Right lobe of liver (tissue), 6 donors: ENCODE measurements around the gene CNTN3. TPM values are rescaled to one million over a fixed set of nuclear protein-coding genes. Genes with fewer than 3 reads are reported as not detected.

Experiments used
- ATAC-seq, 4 donors: fragments of 200-7000 bp; cut with Tn5 transposase; one replicate each; pipeline ENCODE4 v1.9.1; 2020; ENCODE audit warnings: mild to moderate bottlenecking in 4 of 4, moderate library complexity in 4 of 4
- DNase-seq, 3 donors: peaks; one replicate each; pipeline ENCODE4 v3.0.0-alpha.2; 2020
- H3K27ac ChIP-seq, 3 donors: fragments of 200-600 bp; one replicate each; pipeline ENCODE4 v1.8.0; 2022
- H3K27me3 ChIP-seq, 2 donors: fragments of 200-600 bp; one replicate each; pipeline ENCODE4 v1.8.0; 2022
- H3K36me3 ChIP-seq, 4 donors: fragments of 200-600 bp; sonication (generic) in 1 of 4; one replicate each; pipeline versions ENCODE4 v1.5.1 to v1.8.0; 2017 to 2022; ENCODE audit warnings: control low read depth in 1 of 4
- H3K4me1 ChIP-seq, 4 donors: fragments of 200-600 bp; sonication (generic) in 1 of 4; one replicate each; pipeline versions ENCODE4 v1.5.1 to v1.8.0; 2017 to 2022; ENCODE audit warnings: control low read depth in 1 of 4
- H3K4me3 ChIP-seq, 3 donors: fragments of 200-600 bp; one replicate each; pipeline ENCODE4 v1.8.0; 2022
- H3K9me3 ChIP-seq, 4 donors: fragments of 200-600 bp; sonication (generic) in 1 of 4; one replicate each; pipeline versions ENCODE4 v1.5.1 to v1.8.0; 2017 to 2022; ENCODE audit warnings: control low read depth in 1 of 4
- POLR2A ChIP-seq: fragments of 450-650 bp; IDR thresholded peaks from one replicate; pipeline ENCODE4 v1.6.1; 2017; ENCODE audit warnings: antibody characterized with exemption, mild to moderate bottlenecking
- WGBS: methylation state at CpG from one replicate; pipeline ENCODE4 v1.1.6; 2018; ENCODE audit warnings: low coverage, low lambda C conversion rate; ENCODE audit not compliant: insufficient coverage; ENCODE audit errors: missing lambda C conversion rate; 5-methylcytosine and 5-hydroxymethylcytosine counted together
- intact Hi-C, 2 donors: fragments of 100-400 bp; cut with DNase I; formaldehyde crosslinking; loops; one replicate each; pipeline versions ENCODE4 v1.11.2 to v1.14.1; 2022
- total RNA-seq, 6 experiments: library from RNA; depleted of rRNA in 2 of 6; stranded (reverse); fragments of >200 nt in 2 of 6; fragmentation: NEBNext Ultra II Directional in 3 of 6; extraction: Animal tissue kit (Norgen Biotek cat#: 25700) in 3 of 6; gene quantifications; one replicate each; pipeline versions ENCODE4 v1.1.0 to v1.2.4, GENCODE V29; 2016 to 2023
- TF ChIP-seq, protein P1 (sequence below), 4 donors: fragments of 200-600 bp in 3 of 4; fragments of 450-650 bp in 1 of 4; IDR thresholded peaks; one replicate each; pipeline versions ENCODE4 v1.5.1 to v1.8.0; 2016 to 2022; ENCODE audit warnings: antibody characterized with exemption in 4 of 4, mild to moderate bottlenecking in 2 of 4
- donor health status: DM: no; HTN: yes; CAD: no.
- donor health status: DM: no; HTN: no; CAD: no.
- donor health status: DM: no; HTN: no; CAD: no.
- donor health status: DM: no; HTN: yes; CAD: no.
- donor health status: DM: no; HTN: yes; CAD: no.

Gene CNTN3
- total RNA-seq, 6 experiments from 2014 or later, result 2.3 to 6.2 (median 4.3) TPM

DNA sequence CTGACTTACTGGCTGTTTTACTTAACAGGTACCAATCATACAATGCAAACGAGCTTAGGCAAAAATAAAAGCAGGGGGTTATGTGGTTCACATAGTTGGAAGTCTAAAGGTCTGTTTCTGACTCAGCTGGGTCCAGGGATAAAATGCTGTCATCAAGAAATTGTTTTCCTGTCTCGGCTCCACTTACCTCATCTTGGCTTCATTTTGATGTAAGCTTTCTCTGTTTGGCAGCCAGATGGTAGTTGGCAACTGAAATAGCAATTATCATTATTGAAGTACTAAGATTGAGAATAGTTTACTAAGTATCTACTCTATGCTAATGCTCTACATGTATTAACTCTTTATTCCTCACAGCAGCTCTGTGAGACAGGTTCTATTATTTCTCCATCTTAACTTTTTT, 36.8 kb upstream of the CNTN3 start:
- Histone ChIP-seq H3K4me3 (no peak overlapping the region), H3K27me3 (no peaks in the 10 kb centered on the region), H3K36me3 (no peaks in the 10 kb centered on the region), H3K9me3 (no peaks in the 10 kb centered on the region), H3K4me1 (no peaks in the 10 kb centered on the region), H3K27ac (no peak overlapping the region)
- ATAC-seq (peak in 1 of 4 donors; percentile 55), DNase-seq (no peak)
- intact Hi-C loops, result no loop called here
- TF ChIP-seq, protein P1, sequence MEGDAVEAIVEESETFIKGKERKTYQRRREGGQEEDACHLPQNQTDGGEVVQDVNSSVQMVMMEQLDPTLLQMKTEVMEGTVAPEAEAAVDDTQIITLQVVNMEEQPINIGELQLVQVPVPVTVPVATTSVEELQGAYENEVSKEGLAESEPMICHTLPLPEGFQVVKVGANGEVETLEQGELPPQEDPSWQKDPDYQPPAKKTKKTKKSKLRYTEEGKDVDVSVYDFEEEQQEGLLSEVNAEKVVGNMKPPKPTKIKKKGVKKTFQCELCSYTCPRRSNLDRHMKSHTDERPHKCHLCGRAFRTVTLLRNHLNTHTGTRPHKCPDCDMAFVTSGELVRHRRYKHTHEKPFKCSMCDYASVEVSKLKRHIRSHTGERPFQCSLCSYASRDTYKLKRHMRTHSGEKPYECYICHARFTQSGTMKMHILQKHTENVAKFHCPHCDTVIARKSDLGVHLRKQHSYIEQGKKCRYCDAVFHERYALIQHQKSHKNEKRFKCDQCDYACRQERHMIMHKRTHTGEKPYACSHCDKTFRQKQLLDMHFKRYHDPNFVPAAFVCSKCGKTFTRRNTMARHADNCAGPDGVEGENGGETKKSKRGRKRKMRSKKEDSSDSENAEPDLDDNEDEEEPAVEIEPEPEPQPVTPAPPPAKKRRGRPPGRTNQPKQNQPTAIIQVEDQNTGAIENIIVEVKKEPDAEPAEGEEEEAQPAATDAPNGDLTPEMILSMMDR (IDR thresholded peaks at IDR 0.05), result no peak
- TF ChIP-seq POLR2A, result no peak
- 43% methylated on average over 2 of the region's 2 CpGs for WGBS

DNA sequence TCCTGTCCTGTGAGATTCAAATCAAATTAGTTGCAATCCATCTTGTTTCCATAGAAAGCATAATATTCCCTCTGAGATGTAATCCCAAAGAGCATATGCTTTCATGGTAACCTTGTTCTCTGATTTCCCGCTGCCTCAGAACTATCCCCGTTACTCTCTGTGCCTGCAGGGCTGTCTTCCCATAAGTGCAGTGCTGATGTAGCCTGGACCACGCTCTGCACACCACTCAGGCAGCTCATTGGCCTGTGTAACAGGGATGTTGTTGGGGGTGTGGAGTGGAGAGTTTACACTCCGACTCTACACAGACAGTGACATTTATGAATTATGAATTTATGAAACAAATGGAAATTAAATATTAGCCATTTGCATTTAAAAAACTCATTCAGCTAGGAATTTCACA, 33.6 kb upstream of the CNTN3 start:
- WGBS, result 75% methylated on average over 4 of the region's 4 CpGs
- Histone ChIP-seq H3K27me3 (no peaks in the 10 kb centered on the region), H3K36me3 (no peaks in the 10 kb centered on the region), H3K4me3 (no peak overlapping the region), H3K27ac (no peak overlapping the region), H3K9me3 (no peaks in the 10 kb centered on the region), H3K4me1 (peaks cover 0 to 10% (median 0%) of the 10 kb centered on the region in 4 donors)
- intact Hi-C loops, result no loop called here
- ATAC-seq (no peak), DNase-seq (no peak)
- TF ChIP-seq, protein P1 (IDR thresholded peaks at IDR 0.05), result no peak
- TF ChIP-seq POLR2A, result no peak

DNA sequence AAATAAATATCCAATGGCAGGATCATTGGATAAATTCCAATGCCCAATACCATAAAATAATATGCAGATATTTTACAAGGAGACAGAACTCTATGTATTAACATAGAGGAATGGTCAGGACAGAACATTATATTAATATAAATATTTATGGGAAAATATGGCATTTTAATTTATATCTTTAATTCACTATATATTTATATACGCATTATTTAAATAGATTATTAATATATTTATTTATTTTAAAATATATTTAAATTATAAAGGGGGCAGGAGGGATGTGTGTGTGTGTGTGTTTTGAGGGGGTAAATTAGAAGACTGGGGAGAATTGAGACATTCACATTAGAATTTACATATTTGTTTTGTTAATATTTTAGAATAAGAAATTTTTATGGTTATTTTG, 31.6 kb upstream of the CNTN3 start:
- Histone ChIP-seq H3K9me3 (no peaks in the 10 kb centered on the region), H3K4me1 (peaks cover 0 to 10% (median 0%) of the 10 kb centered on the region in 4 donors), H3K4me3 (no peak overlapping the region), H3K27ac (no peak overlapping the region), H3K27me3 (no peaks in the 10 kb centered on the region), H3K36me3 (no peaks in the 10 kb centered on the region)
- intact Hi-C loops, result no loop called here
- TF ChIP-seq, protein P1 (IDR thresholded peaks at IDR 0.05), result no peak
- no peak for TF ChIP-seq POLR2A
- 14% methylated on average over 1 of the region's 1 CpG for WGBS
- DNase-seq, result no peak
- ATAC-seq, result no peak

DNA sequence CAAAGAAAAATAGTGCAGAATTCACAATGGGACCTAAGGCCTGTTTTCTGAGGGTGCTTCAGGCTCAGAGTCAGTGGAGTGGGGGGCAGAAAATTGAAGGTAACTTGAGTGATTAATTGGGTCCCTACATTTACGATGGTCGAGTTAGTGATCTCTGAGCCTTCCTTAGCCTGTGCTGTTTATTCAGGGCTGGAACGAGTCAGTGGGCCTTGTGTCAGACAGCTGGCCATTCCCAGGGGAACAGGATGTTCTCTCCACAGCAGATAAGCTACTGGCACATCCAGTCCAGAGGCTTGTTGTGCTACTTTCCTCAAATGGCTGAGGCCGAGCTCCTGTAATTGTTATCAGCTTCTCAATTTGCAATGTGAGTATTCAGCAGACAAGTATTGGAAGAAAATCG, 29.2 kb upstream of the CNTN3 start:
- WGBS, result 10% methylated on average over 3 of the region's 5 CpGs
- DNase-seq, result peak in 1 of 3 donors; percentile 69
- ATAC-seq, result peak; percentile 90 to 100 (median 98)

More for the DNA sequence above, 29.2 kb upstream of the CNTN3 start:
- peak overlapping the region in 1 of 3 donors; percentile 57 for H3K27ac ChIP-seq
- no peak for TF ChIP-seq POLR2A
- TF ChIP-seq, protein P1 (IDR thresholded peaks at IDR 0.05), result no peak
- H3K9me3 ChIP-seq, result no peaks in the 10 kb centered on the region
- no peaks in the 10 kb centered on the region for H3K36me3 ChIP-seq
- H3K27me3 ChIP-seq, result no peaks in the 10 kb centered on the region
- no peak overlapping the region for H3K4me3 ChIP-seq
- peaks cover 0 to 10% (median 0%) of the 10 kb centered on the region in 4 donors for H3K4me1 ChIP-seq
- intact Hi-C loops, result no loop called here
